ENCODE data around the gene KIF13A. TPM values are rescaled to one million over a fixed set of nuclear protein-coding genes. Genes with fewer than 3 reads are reported as not detected.

Gene KIF13A
- total and polyA plus RNA-seq, 4 donors: 14.2 to 97.4 (median 31.7) TPM

DNA sequence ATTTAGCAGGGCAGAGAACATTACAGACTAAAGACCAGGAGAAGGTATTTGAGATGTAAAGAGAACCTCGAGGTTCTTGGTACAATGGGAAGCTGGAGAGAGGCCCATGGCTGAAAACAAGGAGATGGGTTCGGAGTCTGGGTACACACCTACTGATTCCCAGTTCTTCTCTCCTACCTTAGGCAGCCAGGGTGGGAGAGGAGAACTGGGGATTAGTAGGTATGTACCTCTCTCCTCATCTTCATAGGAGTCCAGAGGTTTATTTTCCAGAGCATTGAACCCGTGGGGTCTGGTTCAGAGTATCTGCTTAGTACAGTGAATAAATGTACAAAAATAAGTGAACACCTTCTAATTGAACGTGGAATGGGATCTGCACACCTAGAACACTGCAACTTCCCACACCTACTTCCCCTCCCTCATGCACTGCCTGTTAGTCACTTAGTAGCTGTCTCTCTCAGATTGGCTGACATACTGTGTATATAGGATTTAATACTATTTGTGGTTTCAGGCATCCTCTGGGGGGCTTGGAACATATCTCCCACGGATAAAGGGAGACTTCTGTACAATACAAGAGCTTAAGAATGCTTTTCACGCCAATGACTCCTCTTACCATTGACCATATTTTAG, 257.2 kb downstream of the KIF13A start:
- Histone ChIP-seq H3K4me3 (no peak overlapping the region), H3K9me3 (ENCODE audit: control insufficient read depth in 4 of 4, insufficient read depth in 3 of 4, low read length in 3 of 4) (no peaks in the 10 kb centered on the region), H3K27ac (ENCODE audit: low read depth in 1 of 2, low read length in 1 of 2) (no peak overlapping the region), H3K27me3 (ENCODE audit: control insufficient read depth in 3 of 3, insufficient read depth in 3 of 3, low read length in 2 of 3) (no peaks in the 10 kb centered on the region), H3K4me1 (ENCODE audit: control insufficient read depth in 5 of 5, insufficient read depth in 5 of 5, low read length in 5 of 5) (peaks cover 0 to 2% (median 0%) of the 10 kb centered on the region in 5 donors), H3K9ac (ENCODE audit: insufficient read depth in 1 of 2, low read length in 2 of 2) (no peak overlapping the region), H3K36me3 (ENCODE audit: control insufficient read depth in 4 of 4, insufficient read depth in 4 of 4, low read length in 4 of 4) (no peaks in the 10 kb centered on the region)
- TF ChIP-seq, protein P1, sequence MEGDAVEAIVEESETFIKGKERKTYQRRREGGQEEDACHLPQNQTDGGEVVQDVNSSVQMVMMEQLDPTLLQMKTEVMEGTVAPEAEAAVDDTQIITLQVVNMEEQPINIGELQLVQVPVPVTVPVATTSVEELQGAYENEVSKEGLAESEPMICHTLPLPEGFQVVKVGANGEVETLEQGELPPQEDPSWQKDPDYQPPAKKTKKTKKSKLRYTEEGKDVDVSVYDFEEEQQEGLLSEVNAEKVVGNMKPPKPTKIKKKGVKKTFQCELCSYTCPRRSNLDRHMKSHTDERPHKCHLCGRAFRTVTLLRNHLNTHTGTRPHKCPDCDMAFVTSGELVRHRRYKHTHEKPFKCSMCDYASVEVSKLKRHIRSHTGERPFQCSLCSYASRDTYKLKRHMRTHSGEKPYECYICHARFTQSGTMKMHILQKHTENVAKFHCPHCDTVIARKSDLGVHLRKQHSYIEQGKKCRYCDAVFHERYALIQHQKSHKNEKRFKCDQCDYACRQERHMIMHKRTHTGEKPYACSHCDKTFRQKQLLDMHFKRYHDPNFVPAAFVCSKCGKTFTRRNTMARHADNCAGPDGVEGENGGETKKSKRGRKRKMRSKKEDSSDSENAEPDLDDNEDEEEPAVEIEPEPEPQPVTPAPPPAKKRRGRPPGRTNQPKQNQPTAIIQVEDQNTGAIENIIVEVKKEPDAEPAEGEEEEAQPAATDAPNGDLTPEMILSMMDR (IDR thresholded peaks at IDR 0.05; ENCODE audit: control extremely low read depth, extremely low read depth): no peak
- ATAC-seq (ENCODE audit: insufficient read depth, low FRiP score) (no peak), DNase-seq (no peak)
- 81 to 85% methylated on average over 6 of the region's 6 CpGs for WGBS, 2 donors

- TF ChIP-seq, protein P1 (IDR thresholded peaks at IDR 0.05; ENCODE audit: control extremely low read depth, extremely low read depth): no peak
- Histone ChIP-seq H3K9ac (ENCODE audit: insufficient read depth in 1 of 2, low read length in 2 of 2) (no peak overlapping the region), H3K4me1 (ENCODE audit: control insufficient read depth in 5 of 5, insufficient read depth in 5 of 5, low read length in 5 of 5) (peaks cover 0 to 8% (median 2%) of the 10 kb centered on the region in 5 donors), H3K27me3 (ENCODE audit: control insufficient read depth in 3 of 3, insufficient read depth in 3 of 3, low read length in 2 of 3) (no peaks in the 10 kb centered on the region), H3K4me3 (no peak overlapping the region), H3K27ac (ENCODE audit: low read depth in 1 of 2, low read length in 1 of 2) (no peak overlapping the region), H3K36me3 (ENCODE audit: control insufficient read depth in 4 of 4, insufficient read depth in 4 of 4, low read length in 4 of 4) (no peaks in the 10 kb centered on the region), H3K9me3 (ENCODE audit: control insufficient read depth in 4 of 4, insufficient read depth in 3 of 4, low read length in 3 of 4) (no peaks in the 10 kb centered on the region)
- DNase-seq (no peak), ATAC-seq (ENCODE audit: insufficient read depth, low FRiP score) (no peak)
- 89 to 90% methylated on average over 12 of the region's 12 CpGs for WGBS, 2 donors
Observed at GRCh38 chr6:17729223-17730077, 258.0 kb downstream of the KIF13A start.

DNA sequence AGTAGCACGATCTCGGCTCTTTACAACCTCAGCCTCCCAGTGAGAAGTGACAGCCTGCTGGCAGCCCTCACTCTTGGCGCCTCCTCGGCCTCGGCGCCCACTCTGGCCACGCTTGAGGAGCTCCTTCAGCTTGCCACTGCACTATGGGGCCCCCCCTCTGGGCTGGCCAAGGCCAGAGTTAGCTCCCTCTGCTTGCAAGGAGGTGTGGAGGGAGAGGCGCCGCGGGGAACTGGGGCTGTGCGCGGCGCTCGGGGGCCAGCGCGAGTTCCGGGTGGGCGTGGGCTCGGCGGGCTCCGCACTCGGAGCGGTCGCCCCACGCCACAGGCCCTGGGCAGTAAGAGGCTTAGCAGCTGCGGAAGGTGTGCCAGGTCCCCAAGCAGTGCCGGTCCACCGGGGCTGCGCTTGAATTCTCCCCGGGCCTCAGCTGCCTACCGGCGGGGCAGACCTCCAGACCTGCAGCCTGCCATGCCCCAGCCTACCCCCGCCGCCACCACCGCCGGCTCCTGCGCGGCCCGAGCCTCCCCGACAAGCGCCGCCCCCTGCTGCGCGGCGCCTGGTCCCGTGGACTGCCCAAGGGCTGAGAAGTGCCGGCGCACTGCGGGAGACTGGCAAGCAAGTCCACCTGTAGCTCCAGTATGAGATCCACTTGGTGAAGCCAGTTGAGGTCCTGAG, 258.7 kb downstream of the KIF13A start:
- 97 to 98% methylated on average over 48 to 49 of the region's 49 CpGs for WGBS, 2 donors
- no peaks in the 10 kb centered on the region for H3K9me3 ChIP-seq (ENCODE audit: control insufficient read depth in 4 of 4, insufficient read depth in 3 of 4, low read length in 3 of 4)
- no peak overlapping the region for H3K27ac ChIP-seq (ENCODE audit: low read depth in 1 of 2, low read length in 1 of 2)
- H3K4me3 ChIP-seq: no peak overlapping the region
- no peak overlapping the region for H3K9ac ChIP-seq (ENCODE audit: insufficient read depth in 1 of 2, low read length in 2 of 2)
- TF ChIP-seq, protein P1 (IDR thresholded peaks at IDR 0.05; ENCODE audit: control extremely low read depth, extremely low read depth): no peak
- H3K36me3 ChIP-seq (ENCODE audit: control insufficient read depth in 4 of 4, insufficient read depth in 4 of 4, low read length in 4 of 4): no peaks in the 10 kb centered on the region
- ATAC-seq (ENCODE audit: insufficient read depth, low FRiP score): no peak
- no peaks in the 10 kb centered on the region for H3K27me3 ChIP-seq (ENCODE audit: control insufficient read depth in 3 of 3, insufficient read depth in 3 of 3, low read length in 2 of 3)
- peaks cover 0 to 8% (median 2%) of the 10 kb centered on the region in 5 donors for H3K4me1 ChIP-seq (ENCODE audit: control insufficient read depth in 5 of 5, insufficient read depth in 5 of 5, low read length in 5 of 5)
- DNase-seq: no peak
